H1 (cell line): Measurements from ENCODE around the gene C1orf21. TPM values are rescaled to one million over a fixed set of nuclear protein-coding genes. Genes with fewer than 3 reads are reported as not detected.

ENCODE experiments used
- JUN ChIP-seq: IDR thresholded peaks from 2 replicates; pipeline ENCODE4 v1.6.1; 2011; ENCODE audit warnings: low read depth, mild to moderate bottlenecking, improper control_type of control experiment, low read length
- USF2 ChIP-seq: IDR thresholded peaks from 2 replicates; pipeline ENCODE4 v1.6.1; 2011; ENCODE audit warnings: low read length, improper control_type of control experiment
- polyA plus RNA-seq, 7 experiments: library from polyadenylated mRNA; depleted of rRNA in 3 of 7; stranded (reverse) in 5 of 7; unstranded in 2 of 7; fragments of >200 nt in 5 of 7; fragments of 200-250 nt in 2 of 7; gene quantifications; 1 replicate in 5 of 7; 2 replicates in 1 of 7; 4 replicates in 1 of 7; pipeline versions ENCODE4 v1.2.1 to v1.2.3, GENCODE V29; 2011 to 2013; ENCODE audit warnings: missing spikeins in 2 of 7, mixed read lengths in 2 of 7
- total RNA-seq: library from RNA; stranded (reverse); fragmentation: NEBNext Ultra II Directional; extraction: Animal tissue kit (Norgen Biotek cat#: 25700); gene quantifications from 2 replicates; pipeline ENCODE4 v1.2.1, GENCODE V29; 2021

The C1orf21 gene
- total and polyA plus RNA-seq, 2 of the 8 experiments (the other 6 are each of a cell fraction or from before 2014, with no cell fraction given): 16.6 to 51.0 TPM

- TF ChIP-seq JUN (no peak), USF2 (no peak)
These were observed 2.1 kb downstream of the C1orf21 start (continued) for GRCh38 chr1:184388971-184389370.
